Measurements from ENCODE around the gene GH2. TPM values are rescaled to one million over a fixed set of nuclear protein-coding genes. Genes with fewer than 3 reads are reported as not detected.
A peak's percentile ranks its signal among the peaks of the same experiment; 100 is the strongest.
"Not testable (repeated sequence)": the region's sequence is repeated elsewhere in the genome, so short reads cannot be mapped to it uniquely, and the experiment has no call there.

GH2 gene
- total RNA-seq, 1 donor from 2014 or later: not detected

- DNase-seq (ENCODE audit: low spot score); ATAC-seq: not testable (repeated sequence)
These were observed 3.3 kb downstream of the GH2 start for GRCh38 chr17:63878413-63878812.

- not testable (repeated sequence) for ATAC-seq; DNase-seq (ENCODE audit: low spot score)
These were observed 7.1 kb downstream of the GH2 start for GRCh38 chr17:63874693-63875092.

GRCh38 chr17:63874061-63874626 lies 7.6 kb downstream of the GH2 start:
- DNase-seq (ENCODE audit: low spot score); ATAC-seq: not testable (repeated sequence)

- not testable (repeated sequence) for ATAC-seq; DNase-seq (ENCODE audit: low spot score)
These were observed 8.2 kb downstream of the GH2 start, which contains the start of gene CSH2 for GRCh38 chr17:63873577-63873976. CSH2 (minus strand) TSS chr17:63873677; CDS start chr17:63873614, 63 bp downstream.

GRCh38 chr17:63871646-63872365 lies 9.9 kb downstream of the GH2 start:
- not testable (repeated sequence) for DNase-seq (ENCODE audit: low spot score); ATAC-seq

- ATAC-seq; DNase-seq (ENCODE audit: low spot score): not testable (repeated sequence)
These were observed 11.5 kb downstream of the GH2 start for GRCh38 chr17:63870292-63870665.

- ATAC-seq; DNase-seq (ENCODE audit: low spot score): not testable (repeated sequence)
These were observed 12.1 kb downstream of the GH2 start for GRCh38 chr17:63869491-63870291.

- DNase-seq (ENCODE audit: low spot score): not testable (repeated sequence)
- peak; percentile 58 for ATAC-seq
These were observed 15.1 kb downstream of the GH2 start for GRCh38 chr17:63866625-63867024.

- DNase-seq (ENCODE audit: low spot score) (no peak), ATAC-seq (no peak)
These were observed 22.5 kb downstream of the GH2 start for GRCh38 chr17:63859257-63859656.

- not testable (repeated sequence) for ATAC-seq; DNase-seq (ENCODE audit: low spot score)
These were observed 25.3 kb downstream of the GH2 start for GRCh38 chr17:63856425-63856824.

- DNase-seq (ENCODE audit: low spot score) (no peak), ATAC-seq (no peak)
These were observed 26.6 kb downstream of the GH2 start for GRCh38 chr17:63855185-63855584.

- DNase-seq (ENCODE audit: low spot score) (no peak), ATAC-seq (no peak)
These were observed 27.0 kb downstream of the GH2 start for GRCh38 chr17:63854709-63855108.

- no peak for DNase-seq (ENCODE audit: low spot score)
- no peak for ATAC-seq
These were observed 28.5 kb downstream of the GH2 start for GRCh38 chr17:63853260-63853659.

GRCh38 chr17:63850401-63850800 lies 31.3 kb downstream of the GH2 start:
- ATAC-seq (no peak), DNase-seq (ENCODE audit: low spot score) (no peak)

GRCh38 chr17:63848834-63849689 lies 32.7 kb downstream of the GH2 start:
- ATAC-seq (peak; percentile 99), DNase-seq (ENCODE audit: low spot score) (peak; percentile 95)

GRCh38 chr17:63847525-63848249 lies 34.1 kb downstream of the GH2 start:
- no peak for DNase-seq (ENCODE audit: low spot score)
- ATAC-seq: no peak

- ATAC-seq: no peak
- no peak for DNase-seq (ENCODE audit: low spot score)
These were observed 36.2 kb downstream of the GH2 start for GRCh38 chr17:63845509-63845908.

GRCh38 chr17:63843910-63844677 lies 37.6 kb downstream of the GH2 start:
- DNase-seq (ENCODE audit: low spot score): no peak

GRCh38 chr17:63843387-63843888 lies 38.3 kb downstream of the GH2 start:
- ATAC-seq: peak; percentile 6

More at GRCh38 chr17:63843910-63844677, 37.6 kb downstream of the GH2 start:
- ATAC-seq: no peak

More at GRCh38 chr17:63843387-63843888, 38.3 kb downstream of the GH2 start:
- not testable (repeated sequence) for DNase-seq (ENCODE audit: low spot score)
